Measurements from ENCODE around the gene PDSS2. TPM values are rescaled to one million over a fixed set of nuclear protein-coding genes. Genes with fewer than 3 reads are reported as not detected.

The PDSS2 gene
- total and polyA plus RNA-seq, 2 of the 8 experiments (the other 6 are each of a cell fraction or from before 2014, with no cell fraction given), result 10.7 to 16.1 TPM

DNA sequence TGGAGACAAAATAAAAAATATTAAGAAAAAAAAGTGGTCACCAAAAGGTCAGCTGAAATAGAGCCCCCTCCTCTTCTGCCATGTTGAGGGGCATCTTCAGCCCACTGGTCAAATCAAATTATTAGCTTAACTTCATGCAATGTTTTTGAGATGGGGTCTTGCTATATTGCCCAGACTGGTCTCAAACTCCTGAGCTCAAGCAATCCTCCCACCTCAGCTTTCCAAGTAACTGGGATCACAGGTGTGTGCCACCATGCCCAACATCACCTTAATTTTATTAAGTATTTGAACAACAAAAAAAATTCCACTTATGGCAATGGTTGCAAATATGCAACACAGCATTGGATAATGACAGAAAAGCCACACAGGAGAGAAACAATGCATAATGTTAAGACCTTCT lies 244.7 kb downstream of the PDSS2 start:
- Histone ChIP-seq H3K27me3 (replicated peaks in 1 of 4; ENCODE audit: control insufficient read depth in 3 of 4, extremely low read depth in 1 of 4, insufficient read depth in 3 of 4, low read length in 3 of 4) (no peaks in the 10 kb centered on the region), H3K23me2 (ENCODE audit: low read depth, low read length) (no peaks in the 10 kb centered on the region), H4K91ac (replicated peaks; ENCODE audit: insufficient read length, low read length) (no peak overlapping the region), H3K56ac (replicated peaks; ENCODE audit: insufficient read length, low read depth, low read length) (no peak overlapping the region), H3K4me2 (ENCODE audit: insufficient read depth in 1 of 2, low read depth in 2 of 2, low read length in 2 of 2) (no peak overlapping the region), H2BK20ac (ENCODE audit: low read length) (no peak overlapping the region), H3K9me3 (ENCODE audit: insufficient read depth in 2 of 2, low read depth in 1 of 2, low read length in 1 of 2) (no peaks in the 10 kb centered on the region), H3K79me1 (ENCODE audit: low read depth, low read length) (no peaks in the 10 kb centered on the region), H3K36me3 (ENCODE audit: control insufficient read depth in 2 of 4, insufficient read depth in 4 of 4, low read length in 3 of 4) (no peaks in the 10 kb centered on the region), H3K23ac (ENCODE audit: insufficient read length) (no peak overlapping the region), H3K9ac (replicated peaks in 1 of 4; ENCODE audit: extremely low read depth in 1 of 4, low read depth in 3 of 4, low read length in 3 of 4) (no peak overlapping the region), H4K8ac (ENCODE audit: extremely low read depth, insufficient read depth, low read length) (no peak overlapping the region), H3K4ac (replicated peaks; ENCODE audit: insufficient read length, low read depth, low read length) (no peak overlapping the region), H2BK120ac (replicated peaks; ENCODE audit: low read depth, low read length) (no peak overlapping the region), H2BK5ac (ENCODE audit: low read depth, low read length) (no peak overlapping the region), H4K5ac (ENCODE audit: insufficient read length, low read depth, low read length) (no peak overlapping the region), H2BK12ac (ENCODE audit: low read depth, low read length) (no peak overlapping the region), H3K4me3 (ENCODE audit: extremely low read depth in 1 of 4, insufficient read depth in 2 of 4, low read depth in 3 of 4, low read length in 4 of 4) (no peak overlapping the region), H2AK5ac (ENCODE audit: low read depth, low read length) (no peak overlapping the region), H4K20me1 (replicated peaks in 1 of 2; ENCODE audit: control insufficient read depth in 1 of 2, insufficient read depth in 2 of 2, low read length in 2 of 2) (no peaks in the 10 kb centered on the region), H2BK15ac (ENCODE audit: low read length) (no peak overlapping the region), H3K18ac (ENCODE audit: extremely low read depth, low read length) (no peak overlapping the region), H3K79me2 (ENCODE audit: control insufficient read depth in 1 of 2, insufficient read depth in 2 of 2, low read length in 2 of 2) (no peaks in the 10 kb centered on the region), H3K27ac (ENCODE audit: low read depth, low read length) (no peak overlapping the region), H3K4me1 (replicated peaks in 1 of 4; ENCODE audit: control insufficient read depth in 3 of 4, insufficient read depth in 4 of 4, low read length in 3 of 4) (peaks cover 2 to 3% (median 3%) of the 10 kb centered on the region in 4 experiments; a peak in 4 of 7 replicates), H3K14ac (ENCODE audit: insufficient read length) (no peak overlapping the region), H2AFZ (ENCODE audit: low read length) (no peak overlapping the region)
- TF ChIP-seq SAP30 (IDR thresholded peaks at IDR 0.05; ENCODE audit: insufficient read depth, insufficient replicate concordance, low read length) (no peak), POLR2A (IDR thresholded peaks at IDR 0.05; ENCODE audit: control extremely low read depth in 1 of 2, low read depth in 2 of 2, low read length in 2 of 2) (no peak), RFX5 (IDR thresholded peaks at IDR 0.05; ENCODE audit: borderline replicate concordance, low read depth, low read length) (no peak), TBP (IDR thresholded peaks at IDR 0.05; ENCODE audit: low read depth, low read length) (no peak), TAF1 (IDR thresholded peaks at IDR 0.05; ENCODE audit: low read depth, low read length) (no peak), MAFK (IDR thresholded peaks at IDR 0.05; ENCODE audit: low read depth, low read length) (no peak), CTBP2 (IDR thresholded peaks at IDR 0.05; ENCODE audit: borderline replicate concordance, insufficient read depth, insufficient read length, low read length) (no peak), SIX5 (IDR thresholded peaks at IDR 0.05; ENCODE audit: low read depth, low read length) (no peak), BRCA1 (IDR thresholded peaks at IDR 0.05; ENCODE audit: low read depth, low read length) (no peak), CBX5 (IDR thresholded peaks at IDR 0.05; ENCODE audit: low read depth, low read length) (no peak)
- TF ChIP-seq, protein P1, sequence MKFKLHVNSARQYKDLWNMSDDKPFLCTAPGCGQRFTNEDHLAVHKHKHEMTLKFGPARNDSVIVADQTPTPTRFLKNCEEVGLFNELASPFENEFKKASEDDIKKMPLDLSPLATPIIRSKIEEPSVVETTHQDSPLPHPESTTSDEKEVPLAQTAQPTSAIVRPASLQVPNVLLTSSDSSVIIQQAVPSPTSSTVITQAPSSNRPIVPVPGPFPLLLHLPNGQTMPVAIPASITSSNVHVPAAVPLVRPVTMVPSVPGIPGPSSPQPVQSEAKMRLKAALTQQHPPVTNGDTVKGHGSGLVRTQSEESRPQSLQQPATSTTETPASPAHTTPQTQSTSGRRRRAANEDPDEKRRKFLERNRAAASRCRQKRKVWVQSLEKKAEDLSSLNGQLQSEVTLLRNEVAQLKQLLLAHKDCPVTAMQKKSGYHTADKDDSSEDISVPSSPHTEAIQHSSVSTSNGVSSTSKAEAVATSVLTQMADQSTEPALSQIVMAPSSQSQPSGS (IDR thresholded peaks at IDR 0.05; ENCODE audit: low read length), result no peak
- TF ChIP-seq, protein P2, sequence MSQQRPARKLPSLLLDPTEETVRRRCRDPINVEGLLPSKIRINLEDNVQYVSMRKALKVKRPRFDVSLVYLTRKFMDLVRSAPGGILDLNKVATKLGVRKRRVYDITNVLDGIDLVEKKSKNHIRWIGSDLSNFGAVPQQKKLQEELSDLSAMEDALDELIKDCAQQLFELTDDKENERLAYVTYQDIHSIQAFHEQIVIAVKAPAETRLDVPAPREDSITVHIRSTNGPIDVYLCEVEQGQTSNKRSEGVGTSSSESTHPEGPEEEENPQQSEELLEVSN (IDR thresholded peaks at IDR 0.05), result no peak
- no peak for FAIRE-seq
- ChIA-PET CTCF (ENCODE audit: partially characterized antibody) (interaction anchor here (0.7 to 1.3 kb wide), 2 partner anchors 10 to 14 kb away, joined by 3 read pairs; no protein-coding TSS in a partner anchor), POLR2A (ENCODE audit: partially characterized antibody) (no interaction called here)
- DNase-seq (ENCODE audit: low read depth in 1 of 2, low spot score in 2 of 2), result peak in 1 of 2 experiments; percentile 4
